ENCODE measurements around the gene C17orf78.

The C17orf78 gene

GRCh38 chr17:37373530-37374159 lies 2.1 kb upstream of the C17orf78 start (continued):
- TF ChIP-seq OSR2 (tag by site-specific recombination; IDR thresholded peaks at IDR 0.05) (no peak), ZNF530 (tag by site-specific recombination; IDR thresholded peaks at IDR 0.05; ENCODE audit: low read depth) (no peak), KLF7 (tag by site-specific recombination; IDR thresholded peaks at IDR 0.05; ENCODE audit: borderline replicate concordance) (no peak), ZNF48 (tag by site-specific recombination; IDR thresholded peaks at IDR 0.05) (no peak), ZNF423 (tag by site-specific recombination; IDR thresholded peaks at IDR 0.05) (no peak), ZNF221 (tag by site-specific recombination; IDR thresholded peaks at IDR 0.05; ENCODE audit: borderline replicate concordance) (no peak), ZNF837 (tag by site-specific recombination; IDR thresholded peaks at IDR 0.05) (no peak), SP7 (tag by site-specific recombination; IDR thresholded peaks at IDR 0.05) (peak; percentile 50; the same call in 1 of the 2 replicates), ZNF792 (tag by site-specific recombination; IDR thresholded peaks at IDR 0.05) (no peak), ZNF449 (tag by site-specific recombination; IDR thresholded peaks at IDR 0.05) (no peak), ZNF132 (tag by site-specific recombination; IDR thresholded peaks at IDR 0.05; ENCODE audit: borderline replicate concordance) (no peak), HOXC10 (CRISPR knock-in tag; IDR thresholded peaks at IDR 0.05) (no peak), ZNF529 (tag by site-specific recombination; IDR thresholded peaks at IDR 0.05; ENCODE audit: insufficient replicate concordance) (no peak), ZNF660 (tag by site-specific recombination; IDR thresholded peaks at IDR 0.05) (peak; percentile 76; the same call in 1 of the 2 replicates), ZNF366 (tag by site-specific recombination; conservative IDR thresholded peaks at IDR 0.05) (no peak; the same call in 1 of the 2 replicates), ZNF548 (tag by site-specific recombination; IDR thresholded peaks at IDR 0.05) (no peak), ZNF24 (tag by site-specific recombination; IDR thresholded peaks at IDR 0.05) (0 out of 2 replicates have a peak, but pooled peaks have one; percentile 32), SCRT2 (tag by site-specific recombination; IDR thresholded peaks at IDR 0.05) (peak; percentile 99), ZNF544 (tag by site-specific recombination; IDR thresholded peaks at IDR 0.05) (no peak), MEIS1 (CRISPR knock-in tag; IDR thresholded peaks at IDR 0.05; ENCODE audit: borderline replicate concordance) (no peak), PRDM4 (tag by site-specific recombination; IDR thresholded peaks at IDR 0.05) (peak; percentile 52; the same call in 1 of the 2 replicates), CTCF (tag by site-specific recombination; IDR thresholded peaks at IDR 0.05) (peak; percentile 99), ZNF18 (tag by site-specific recombination; IDR thresholded peaks at IDR 0.05) (no peak), ZNF223 (tag by site-specific recombination; IDR thresholded peaks at IDR 0.05) (no peak), ZNF335 (tag by site-specific recombination; conservative IDR thresholded peaks at IDR 0.05) (no peak), ZNF561 (tag by site-specific recombination; IDR thresholded peaks at IDR 0.05; ENCODE audit: borderline replicate concordance) (0 out of 2 replicates have a peak, but pooled peaks have one; percentile 18), BCL11A (tag by site-specific recombination; IDR thresholded peaks at IDR 0.05; ENCODE audit: low read depth) (no peak), ZNF776 (tag by site-specific recombination; IDR thresholded peaks at IDR 0.05; ENCODE audit: borderline replicate concordance) (no peak), ZNF704 (tag by site-specific recombination; IDR thresholded peaks at IDR 0.05) (no peak)
